ENCODE results near the gene PKHD1.

GRCh38 chr6:52106994-52107393, 19.6 kb upstream of the PKHD1 start:
- TF ChIP-seq POLR2AphosphoS5 (IDR thresholded peaks at IDR 0.05; ENCODE audit: low read depth, low read length), result no peak
- TF ChIP-seq TAF1 (IDR thresholded peaks at IDR 0.05; ENCODE audit: borderline replicate concordance, insufficient read depth, low read length), result no peak
- TF ChIP-seq, protein P1, sequence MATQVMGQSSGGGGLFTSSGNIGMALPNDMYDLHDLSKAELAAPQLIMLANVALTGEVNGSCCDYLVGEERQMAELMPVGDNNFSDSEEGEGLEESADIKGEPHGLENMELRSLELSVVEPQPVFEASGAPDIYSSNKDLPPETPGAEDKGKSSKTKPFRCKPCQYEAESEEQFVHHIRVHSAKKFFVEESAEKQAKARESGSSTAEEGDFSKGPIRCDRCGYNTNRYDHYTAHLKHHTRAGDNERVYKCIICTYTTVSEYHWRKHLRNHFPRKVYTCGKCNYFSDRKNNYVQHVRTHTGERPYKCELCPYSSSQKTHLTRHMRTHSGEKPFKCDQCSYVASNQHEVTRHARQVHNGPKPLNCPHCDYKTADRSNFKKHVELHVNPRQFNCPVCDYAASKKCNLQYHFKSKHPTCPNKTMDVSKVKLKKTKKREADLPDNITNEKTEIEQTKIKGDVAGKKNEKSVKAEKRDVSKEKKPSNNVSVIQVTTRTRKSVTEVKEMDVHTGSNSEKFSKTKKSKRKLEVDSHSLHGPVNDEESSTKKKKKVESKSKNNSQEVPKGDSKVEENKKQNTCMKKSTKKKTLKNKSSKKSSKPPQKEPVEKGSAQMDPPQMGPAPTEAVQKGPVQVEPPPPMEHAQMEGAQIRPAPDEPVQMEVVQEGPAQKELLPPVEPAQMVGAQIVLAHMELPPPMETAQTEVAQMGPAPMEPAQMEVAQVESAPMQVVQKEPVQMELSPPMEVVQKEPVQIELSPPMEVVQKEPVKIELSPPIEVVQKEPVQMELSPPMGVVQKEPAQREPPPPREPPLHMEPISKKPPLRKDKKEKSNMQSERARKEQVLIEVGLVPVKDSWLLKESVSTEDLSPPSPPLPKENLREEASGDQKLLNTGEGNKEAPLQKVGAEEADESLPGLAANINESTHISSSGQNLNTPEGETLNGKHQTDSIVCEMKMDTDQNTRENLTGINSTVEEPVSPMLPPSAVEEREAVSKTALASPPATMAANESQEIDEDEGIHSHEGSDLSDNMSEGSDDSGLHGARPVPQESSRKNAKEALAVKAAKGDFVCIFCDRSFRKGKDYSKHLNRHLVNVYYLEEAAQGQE (IDR thresholded peaks at IDR 0.05; ENCODE audit: insufficient read depth in 1 of 2, low read depth in 2 of 2, low read length in 2 of 2), result no peak
- TF ChIP-seq SIN3A (IDR thresholded peaks at IDR 0.05; ENCODE audit: borderline replicate concordance, insufficient read depth, low read length), result no peak
